Adrenal gland (tissue), 5 donors: ENCODE measurements around the gene CAVIN1.

Source experiments
- CTCF ChIP-seq, 6 experiments: fragments of 450-650 bp in 4 of 6; fragments of 200-600 bp in 2 of 6; sonication (generic) in 1 of 6; IDR thresholded peaks; 1 replicate in 5 of 6; 2 replicates in 1 of 6; pipeline versions ENCODE4 v1.5.1 to v1.8.0; 2016 to 2021; ENCODE audit warnings: antibody characterized with exemption in 6 of 6, mild to moderate bottlenecking in 2 of 6, moderate library complexity in 1 of 6
- POLR2A ChIP-seq, 2 donors: fragments of 450-650 bp; IDR thresholded peaks; one replicate each; pipeline ENCODE4 v1.6.1; 2017; ENCODE audit warnings: antibody characterized with exemption in 2 of 2, mild to moderate bottlenecking in 2 of 2, moderate library complexity in 1 of 2
- donor health status: DM: no; HTN: no; CAD: no.

- TF ChIP-seq CTCF (IDR thresholded peaks at IDR 0.05) (no peak), POLR2A (IDR thresholded peaks at IDR 0.05) (no peak)
Measured at GRCh38 chr17:42362245-42362961, 60.7 kb downstream of the CAVIN1 start.
